Neuron (in vitro differentiated cells): ENCODE results near the gene PREB.
A peak's percentile ranks its signal among the peaks of the same experiment; 100 is the strongest.
"Not testable (repeated sequence)": the region's sequence is repeated elsewhere in the genome, so short reads cannot be mapped to it uniquely, and the experiment has no call there.

Source experiments
- H2AFZ ChIP-seq: one replicate; pipeline ENCODE4 v1.6.1; 2013; ENCODE audit warnings: low read depth, mild to moderate bottlenecking, inconsistent platforms, low read length, moderate library complexity
- H3K27me3 ChIP-seq: one replicate; pipeline ENCODE4 v1.6.1; 2013; ENCODE audit warnings: low read length; ENCODE audit not compliant: insufficient read depth
- H3K36me3 ChIP-seq: one replicate; pipeline ENCODE4 v1.6.1; 2013; ENCODE audit warnings: low read length; ENCODE audit not compliant: insufficient read depth
- H3K4me1 ChIP-seq: one replicate; pipeline ENCODE4 v1.6.1; 2013; ENCODE audit warnings: low read length; ENCODE audit not compliant: insufficient read depth
- H3K4me3 ChIP-seq: 2 replicates; pipeline ENCODE4 v1.5.1; 2013; ENCODE audit warnings: mild to moderate bottlenecking, low read length, moderate library complexity
- H3K9me3 ChIP-seq: one replicate; pipeline ENCODE4 v1.6.1; 2013; ENCODE audit warnings: low read length

PREB gene

DNA sequence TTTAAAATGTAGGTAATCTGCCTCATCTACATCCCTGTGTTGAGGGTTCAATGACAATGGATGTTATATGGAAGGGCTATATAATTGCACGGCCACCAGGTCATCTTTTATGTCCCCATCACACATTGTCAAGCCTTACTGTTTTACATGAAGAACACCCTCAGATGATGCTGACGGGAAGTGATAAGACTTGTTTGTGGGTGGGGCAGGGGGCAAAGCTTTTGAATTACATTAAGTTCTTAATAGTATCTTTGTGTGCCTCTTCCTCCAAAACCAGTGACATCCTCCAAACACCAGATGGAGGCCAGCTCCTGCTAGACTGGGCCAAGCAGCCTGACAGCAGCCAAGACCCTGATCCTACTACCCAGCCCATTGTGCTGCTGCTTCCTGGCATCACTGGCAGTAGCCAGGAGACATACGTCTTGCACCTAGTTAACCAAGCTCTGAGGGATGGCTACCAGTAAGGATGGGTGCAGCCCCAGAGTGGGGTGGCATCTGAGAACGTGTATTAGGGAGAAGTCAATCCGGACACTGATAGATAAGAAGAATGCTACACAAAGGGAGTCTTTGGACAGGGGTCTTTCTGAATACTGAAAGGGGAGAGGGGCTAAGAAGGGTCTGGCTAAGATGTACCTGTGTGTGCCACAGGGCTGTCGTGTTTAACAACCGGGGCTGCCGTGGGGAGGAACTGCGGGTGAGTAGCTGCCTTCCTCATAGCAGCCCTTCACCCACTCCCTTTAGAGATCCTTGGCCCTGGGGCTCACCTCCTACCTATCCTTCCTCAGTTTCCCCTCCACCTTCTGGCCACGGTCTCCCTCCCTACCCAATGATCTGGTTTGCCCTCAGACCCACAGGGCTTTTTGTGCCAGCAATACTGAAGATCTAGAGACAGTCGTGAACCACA lies 5.5 kb downstream of the PREB start:
- H3K9me3 ChIP-seq, result no peaks in the 10 kb centered on the region
- H2AFZ ChIP-seq, result no peak overlapping the region
- H3K4me3 ChIP-seq, result no peak overlapping the region
- peaks cover 6% of the 10 kb centered on the region for H3K4me1 ChIP-seq
- H3K27me3 ChIP-seq, result peaks cover 5% of the 10 kb centered on the region
- H3K36me3 ChIP-seq, result peaks cover 32% of the 10 kb centered on the region

- Histone ChIP-seq H3K27me3 (peaks cover 9% of the 10 kb centered on the region), H3K9me3 (no peaks in the 10 kb centered on the region), H2AFZ (no peak overlapping the region), H3K4me1 (no peaks in the 10 kb centered on the region), H3K4me3 (no peak overlapping the region), H3K36me3 (peaks cover 32% of the 10 kb centered on the region)
Observed at GRCh38 chr2:27127883-27128667, 6.4 kb downstream of the PREB start.

DNA sequence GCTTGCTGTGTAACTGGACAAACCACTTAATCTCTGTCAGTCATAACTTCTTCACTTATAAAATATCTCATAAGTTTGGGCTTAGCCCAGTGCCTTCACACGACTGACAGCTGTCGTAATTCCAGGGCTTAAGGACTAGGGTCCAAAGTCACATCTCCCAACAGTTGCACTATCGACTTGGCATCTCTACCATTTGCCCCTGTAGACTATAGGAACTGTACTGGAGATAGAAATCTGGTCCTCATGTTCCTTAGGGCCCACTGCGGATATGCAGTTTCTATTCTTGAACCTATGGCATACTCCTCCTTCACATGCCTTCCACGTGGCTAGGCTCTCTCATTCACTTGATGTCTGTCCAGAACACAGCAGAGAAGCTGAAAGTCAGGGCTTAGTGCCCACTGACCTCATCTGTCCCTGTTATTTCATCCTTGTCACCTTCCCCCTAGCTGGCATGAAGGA lies 8.2 kb downstream of the PREB start:
- Histone ChIP-seq H3K36me3 (peaks cover 17% of the 10 kb centered on the region), H3K4me3 (no peak overlapping the region), H3K9me3 (no peaks in the 10 kb centered on the region), H3K4me1 (no peaks in the 10 kb centered on the region), H2AFZ (no peak overlapping the region), H3K27me3 (peaks cover 27% of the 10 kb centered on the region)

DNA sequence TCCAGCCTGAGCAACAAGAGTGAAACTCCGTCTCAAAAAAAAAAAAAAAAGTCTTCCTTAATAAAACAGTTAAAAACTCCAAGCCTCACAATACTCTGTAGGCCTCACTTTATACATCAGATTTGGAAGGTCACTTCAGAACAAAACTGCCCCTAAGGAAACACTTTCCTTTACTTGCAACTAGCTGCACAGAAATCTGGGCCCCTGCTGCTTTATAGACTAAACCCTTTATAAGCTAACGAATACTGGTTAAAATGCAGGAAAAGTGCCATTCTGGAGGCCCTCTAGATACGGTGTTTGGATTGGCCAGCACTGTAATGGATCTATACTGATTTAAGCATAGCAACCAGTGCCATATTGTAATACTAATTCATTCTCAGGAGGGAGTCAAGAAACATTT lies 9.3 kb downstream of the PREB start:
- Histone ChIP-seq H3K27me3 (peaks cover 38% of the 10 kb centered on the region), H3K4me1 (no peaks in the 10 kb centered on the region), H3K9me3 (no peaks in the 10 kb centered on the region), H3K36me3 (peaks cover 9% of the 10 kb centered on the region), H2AFZ (no peak overlapping the region), H3K4me3 (no peak overlapping the region)

- Histone ChIP-seq H3K4me1 (peaks cover under 1% of the 10 kb centered on the region), H3K27me3 (peaks cover 49% of the 10 kb centered on the region)
Observed at GRCh38 chr2:27123302-27124150, 10.9 kb downstream of the PREB start, which contains the start of gene ABHD1. TSS of gene ABHD1 (plus strand) at chr2:27123815. CDS start at chr2:27123949, 134 bp downstream.

DNA sequence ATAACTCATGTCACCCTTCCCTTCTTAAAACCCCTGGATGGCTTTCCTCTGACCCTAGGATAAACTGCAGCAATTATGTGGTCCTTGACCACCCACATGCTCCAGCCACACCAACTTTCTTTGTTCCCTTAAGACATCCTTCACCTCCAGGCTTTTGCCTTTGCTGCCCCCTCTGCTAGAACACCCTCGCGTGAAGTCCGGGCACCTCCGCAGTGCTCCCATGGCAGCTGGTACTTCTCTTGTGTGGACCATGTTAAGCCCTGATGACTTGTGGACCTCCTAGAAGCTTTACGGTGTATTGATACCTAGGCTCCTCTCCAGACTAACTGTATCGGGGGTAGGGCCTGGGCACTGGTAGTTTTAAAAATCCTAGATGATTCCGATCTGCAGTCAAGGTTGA lies 11.6 kb downstream of the PREB start:
- no peaks in the 10 kb centered on the region for H3K36me3 ChIP-seq
- H3K9me3 ChIP-seq, result no peaks in the 10 kb centered on the region
- H3K4me3 ChIP-seq, result no peak overlapping the region
- peak overlapping the region; percentile 58 for H2AFZ ChIP-seq
- H3K4me1 ChIP-seq, result peaks cover 6% of the 10 kb centered on the region
- H3K27me3 ChIP-seq, result peaks cover 56% of the 10 kb centered on the region

More at GRCh38 chr2:27123302-27124150, 10.9 kb downstream of the PREB start, which contains the start of gene ABHD1:
- Histone ChIP-seq H3K4me3 (peak within 1 kb of the TSS; percentile 37), H3K36me3 (no peaks in the 10 kb centered on the region), H2AFZ (peak within 1 kb of the TSS; percentile 58), H3K9me3 (no peaks in the 10 kb centered on the region)

- no peak overlapping the region for H2AFZ ChIP-seq
- peaks cover 60% of the 10 kb centered on the region for H3K27me3 ChIP-seq
- no peaks in the 10 kb centered on the region for H3K36me3 ChIP-seq
- H3K4me3 ChIP-seq, result no peak overlapping the region
- H3K9me3 ChIP-seq, result no peaks in the 10 kb centered on the region
- H3K4me1 ChIP-seq, result peaks cover 6% of the 10 kb centered on the region
Observed at GRCh38 chr2:27121906-27122305, 12.5 kb downstream of the PREB start.

GRCh38 chr2:27119330-27119670 lies 15.1 kb downstream of the PREB start:
- Histone ChIP-seq H3K27me3 (peaks cover 68% of the 10 kb centered on the region), H3K4me3 (peak overlapping the region; percentile 6)
- H2AFZ ChIP-seq, H3K9me3 ChIP-seq, H3K36me3 ChIP-seq, H3K4me1 ChIP-seq: not testable (repeated sequence)

- Histone ChIP-seq H3K27me3 (peaks cover 65% of the 10 kb centered on the region), H3K4me3 (peak within 1 kb of the TSS; percentile 6), H3K36me3 (no peaks in the 10 kb centered on the region), H2AFZ (peak within 1 kb of the TSS; percentile 62), H3K4me1 (peaks cover 6% of the 10 kb centered on the region), H3K9me3 (no peaks in the 10 kb centered on the region)
Observed at GRCh38 chr2:27118525-27119329, 15.7 kb downstream of the PREB start, which contains the start of gene CGREF1. TSS of gene CGREF1 (minus strand) at chr2:27119128. CDS start at chr2:27104366, 14,762 bp downstream.

DNA sequence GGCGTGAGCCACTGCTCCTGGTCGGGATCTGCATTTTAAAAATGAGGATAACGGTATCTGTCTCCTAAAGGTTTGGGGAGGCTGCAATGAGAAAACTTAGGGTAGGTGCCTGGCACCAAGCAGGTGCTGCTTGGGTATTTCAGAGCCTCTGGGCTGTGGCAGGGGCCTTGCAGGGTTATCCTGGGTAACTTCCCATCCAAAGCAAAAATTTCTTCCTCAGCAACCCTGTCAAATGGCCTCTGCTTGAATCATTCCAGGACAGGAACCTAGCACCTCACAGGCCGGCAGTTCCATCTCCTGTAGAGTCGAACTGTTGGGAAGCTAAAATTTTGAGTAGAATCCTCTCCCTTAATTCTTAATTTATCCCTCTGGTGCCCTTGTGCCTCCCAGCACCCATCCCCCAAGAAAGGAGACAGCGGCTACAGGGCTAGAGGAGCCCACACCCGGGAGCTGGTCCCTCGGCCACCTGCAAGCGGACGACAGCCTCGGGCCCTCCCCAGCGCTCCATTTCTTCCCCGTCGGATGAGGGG lies 16.4 kb downstream of the PREB start:
- no peaks in the 10 kb centered on the region for H3K36me3 ChIP-seq
- peak overlapping the region; percentile 62 for H2AFZ ChIP-seq
- peaks cover 66% of the 10 kb centered on the region for H3K27me3 ChIP-seq
- peaks cover 6% of the 10 kb centered on the region for H3K4me1 ChIP-seq
- H3K4me3 ChIP-seq, result peak overlapping the region; percentile 6
- no peaks in the 10 kb centered on the region for H3K9me3 ChIP-seq

DNA sequence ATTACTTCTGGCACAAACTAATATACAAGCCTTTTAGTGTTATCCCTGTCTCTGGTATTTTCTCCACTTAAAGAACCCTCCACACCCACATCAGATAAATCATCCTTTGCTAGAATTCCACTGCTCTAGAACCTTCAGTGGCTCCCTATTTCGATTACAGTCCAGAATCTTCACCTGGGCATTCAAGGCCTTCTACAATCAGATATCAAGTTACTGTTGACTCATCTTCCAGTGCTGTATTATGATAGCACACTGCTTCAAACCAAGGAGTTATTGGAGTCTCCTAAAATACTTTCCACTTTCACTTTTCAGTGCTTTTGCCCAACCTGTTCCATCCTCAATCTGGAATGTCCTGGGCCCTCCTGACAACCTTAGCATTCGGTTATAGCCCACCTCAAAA lies 18.9 kb downstream of the PREB start:
- Histone ChIP-seq H3K36me3 (no peaks in the 10 kb centered on the region), H3K4me1 (peaks cover 6% of the 10 kb centered on the region), H3K4me3 (no peak overlapping the region), H2AFZ (no peak overlapping the region), H3K27me3 (peaks cover 44% of the 10 kb centered on the region), H3K9me3 (no peaks in the 10 kb centered on the region)
